ENCODE measurements around the gene C6orf47. TPM values are rescaled to one million over a fixed set of nuclear protein-coding genes. Genes with fewer than 3 reads are reported as not detected.

C6orf47 gene
- total and polyA plus RNA-seq, 2 donors (not counting 3 experiments of a cell fraction or from before 2014, with no cell fraction given) = 5.8 to 12.8 TPM

DNA sequence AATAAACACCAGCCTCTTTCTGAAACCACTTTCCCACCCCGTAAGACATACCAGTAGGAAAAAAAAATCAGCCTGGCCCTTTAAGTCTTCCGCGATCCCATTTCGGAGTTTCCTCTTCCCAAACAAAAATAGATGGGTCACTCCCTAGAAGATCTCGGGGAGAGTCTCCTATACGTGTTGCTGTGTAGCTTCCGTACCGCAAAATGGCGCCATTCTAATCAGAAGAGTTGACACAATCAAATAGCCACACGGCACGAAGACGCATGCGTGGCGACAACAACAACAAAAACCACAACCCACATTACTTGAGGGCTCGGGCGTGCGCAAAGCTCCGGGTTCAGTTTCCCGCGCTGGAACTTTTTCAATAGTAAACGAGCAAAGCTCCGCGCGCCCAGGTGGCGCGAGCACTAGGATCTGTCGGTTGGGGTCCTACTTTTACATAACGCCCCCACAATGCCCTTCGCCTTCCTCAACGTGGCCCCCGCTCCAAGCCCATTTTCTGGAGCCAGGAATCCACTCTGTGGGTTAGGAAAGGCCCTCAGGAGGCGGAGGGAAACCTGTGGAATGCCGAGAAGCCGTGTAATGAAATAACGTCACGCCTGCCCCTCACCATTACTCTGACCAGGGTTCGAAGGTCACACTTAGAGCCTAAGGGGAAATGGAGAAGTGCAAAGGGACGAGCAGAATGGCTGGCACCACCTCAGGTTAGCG is 4.4 kb upstream of the C6orf47 start, which contains the start of gene GPANK1:
TSS of gene GPANK1 (minus strand) at position 208 of the 711 bp plus-strand sequence. CDS start 519 bp downstream, outside the sequence.
- H3K4me2 ChIP-seq (ENCODE audit: insufficient read depth, low read length) = peak within 1 kb of the TSS; percentile 86
- no peaks in the 10 kb centered on the region for H3K9me1 ChIP-seq (replicated peaks; ENCODE audit: control insufficient read depth, extremely low read depth, insufficient read depth, low read length)
- no peaks in the 10 kb centered on the region for H3K9me3 ChIP-seq (replicated peaks; ENCODE audit: control insufficient read depth, insufficient read depth, low read length)
- no TSS peak for BruUV-seq (replicated peaks)
- H4K20me1 ChIP-seq (replicated peaks; ENCODE audit: control insufficient read depth, extremely low read depth, insufficient read depth, low read length) = no peaks in the 10 kb centered on the region
- FAIRE-seq (peak; percentile 99), DNase-seq (ENCODE audit: low read depth, low spot score) (peak; percentile 95)
- peak; percentile 41 for TF ChIP-seq POLR2AphosphoS5 (IDR thresholded peaks at IDR 0.05; ENCODE audit: insufficient read depth, low read depth, low read length)
- peak; percentile 38 for TF ChIP-seq POLR2A (IDR thresholded peaks at IDR 0.05; ENCODE audit: low read depth, low read length)
- TF ChIP-seq EZH2 (IDR thresholded peaks at IDR 0.05; ENCODE audit: borderline replicate concordance, low read depth, low read length, severe bottlenecking) = no peak
- TF ChIP-seq MAX (IDR thresholded peaks at IDR 0.05; ENCODE audit: insufficient read depth, insufficient read length) = peak; percentile 51
- H3K79me2 ChIP-seq (ENCODE audit: control insufficient read depth, insufficient read depth, low read length) = peaks cover 36% of the 10 kb centered on the region
- peak within 1 kb of the TSS; percentile 77 for H3K27ac ChIP-seq (ENCODE audit: insufficient read depth, low read depth, low read length)
- intact Hi-C loops (cut with micrococcal nuclease) (loop anchor here (1.0 to 10.0 kb wide), 7 partner anchors 13 to 530 kb away; partner anchors contain the start of genes ATP6V1G2, BAG6, GPSM3 and PBX2), dilution Hi-C loops (cut with MboI; ENCODE audit: extremely low pct_ligation_motif_present, low sequenced_read_pairs) (no loop called here)
- ChIA-PET POLR2A (interaction anchor here (0.7 to 1.3 kb wide), 7 partner anchors 12 to 163 kb away, joined by 3 to 5 read pairs (median 4); partner anchors contain the start of genes ABHD16A, BAG6, HSPA1B and LSM2), CTCF (interaction anchor here (0.8 to 5.7 kb wide), 7 partner anchors 9 to 142 kb away, joined by 3 to 38 read pairs (median 4); partner anchors contain the start of genes APOM, ATP6V1G2, BAG6 and LSM2)
- H3K4me1 ChIP-seq (ENCODE audit: control insufficient read depth, extremely low read depth, insufficient read depth, low read length) = peaks cover 31% of the 10 kb centered on the region
- peak within 1 kb of the TSS; percentile 58 for H2AFZ ChIP-seq (ENCODE audit: low read depth, low read length)
- H3K27me3 ChIP-seq (ENCODE audit: control insufficient read depth in 2 of 2, insufficient read depth in 2 of 2, low read length in 2 of 2) = no peaks in the 10 kb centered on the region
- H3K4me3 ChIP-seq (replicated peaks in 1 of 3; ENCODE audit: insufficient read depth in 1 of 3, low read depth in 1 of 3, low read length in 3 of 3) = peak within 1 kb of the TSS; percentile 70 to 94 (median 72)
- peaks cover 20 to 21% of the 10 kb centered on the region in 2 experiments for H3K36me3 ChIP-seq (ENCODE audit: control insufficient read depth in 2 of 2, extremely low read depth in 1 of 2, insufficient read depth in 2 of 2, low read length in 2 of 2)
- peak within 1 kb of the TSS; percentile 79 for H3K9ac ChIP-seq (replicated peaks; ENCODE audit: extremely low read depth, insufficient read depth, low read length)

Data from endothelial cell of umbilical vein (primary cell).